ENCODE measurements around the gene ELP1.

ELP1 gene

DNA sequence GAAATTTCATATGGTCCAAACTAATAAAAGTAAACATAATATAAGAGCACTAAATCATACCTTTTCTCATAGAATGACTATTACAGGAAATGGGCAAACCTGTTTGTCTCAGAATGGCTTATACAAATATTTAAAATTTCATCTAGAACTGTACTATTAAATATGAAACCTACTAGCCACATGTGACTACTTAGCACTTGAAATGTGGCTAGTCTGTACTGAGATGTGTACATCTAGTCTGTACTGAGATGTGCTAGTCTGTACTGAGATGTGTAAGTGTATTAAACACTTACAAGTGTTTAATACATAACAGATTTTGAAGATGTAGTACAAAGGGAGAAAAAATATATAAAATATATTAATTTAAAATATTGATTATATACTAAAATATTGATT lies 22.7 kb upstream of the ELP1 start:
- no peaks in the 10 kb centered on the region for H3K36me3 ChIP-seq (ENCODE audit: insufficient read depth, low read length)
- H3K9ac ChIP-seq (ENCODE audit: low read depth, low read length, poor library complexity, severe bottlenecking): no peak overlapping the region
- no peak overlapping the region for H3K4me3 ChIP-seq (ENCODE audit: low read length, poor library complexity, severe bottlenecking)
- no peaks in the 10 kb centered on the region for H3K4me1 ChIP-seq (ENCODE audit: insufficient read depth, low read length, poor library complexity, severe bottlenecking)
- no peak overlapping the region for H3K4me2 ChIP-seq (ENCODE audit: low read depth, low read length, poor library complexity, severe bottlenecking)
- no peaks in the 10 kb centered on the region for H3F3A ChIP-seq (ENCODE audit: low read depth)
- no peaks in the 10 kb centered on the region for H3K9me2 ChIP-seq (replicated peaks; ENCODE audit: low read depth, low read length)
- no peaks in the 10 kb centered on the region for H3K79me2 ChIP-seq (ENCODE audit: insufficient read depth, low read length)
- H2AFZ ChIP-seq (ENCODE audit: low read length): no peak overlapping the region
- no peaks in the 10 kb centered on the region for H3K9me3 ChIP-seq (ENCODE audit: insufficient read depth, low read depth, low read length)
- TF ChIP-seq, protein P1, sequence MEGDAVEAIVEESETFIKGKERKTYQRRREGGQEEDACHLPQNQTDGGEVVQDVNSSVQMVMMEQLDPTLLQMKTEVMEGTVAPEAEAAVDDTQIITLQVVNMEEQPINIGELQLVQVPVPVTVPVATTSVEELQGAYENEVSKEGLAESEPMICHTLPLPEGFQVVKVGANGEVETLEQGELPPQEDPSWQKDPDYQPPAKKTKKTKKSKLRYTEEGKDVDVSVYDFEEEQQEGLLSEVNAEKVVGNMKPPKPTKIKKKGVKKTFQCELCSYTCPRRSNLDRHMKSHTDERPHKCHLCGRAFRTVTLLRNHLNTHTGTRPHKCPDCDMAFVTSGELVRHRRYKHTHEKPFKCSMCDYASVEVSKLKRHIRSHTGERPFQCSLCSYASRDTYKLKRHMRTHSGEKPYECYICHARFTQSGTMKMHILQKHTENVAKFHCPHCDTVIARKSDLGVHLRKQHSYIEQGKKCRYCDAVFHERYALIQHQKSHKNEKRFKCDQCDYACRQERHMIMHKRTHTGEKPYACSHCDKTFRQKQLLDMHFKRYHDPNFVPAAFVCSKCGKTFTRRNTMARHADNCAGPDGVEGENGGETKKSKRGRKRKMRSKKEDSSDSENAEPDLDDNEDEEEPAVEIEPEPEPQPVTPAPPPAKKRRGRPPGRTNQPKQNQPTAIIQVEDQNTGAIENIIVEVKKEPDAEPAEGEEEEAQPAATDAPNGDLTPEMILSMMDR (conservative IDR thresholded peaks at IDR 0.05; ENCODE audit: low read length): no peak
- TF ChIP-seq EZH2phosphoT487 (IDR thresholded peaks at IDR 0.05; ENCODE audit: borderline replicate concordance): no peak
- no peaks in the 10 kb centered on the region for H4K20me1 ChIP-seq (ENCODE audit: insufficient read depth, low read length, poor library complexity, severe bottlenecking)
- no peaks in the 10 kb centered on the region for H3K27me3 ChIP-seq (ENCODE audit: insufficient read depth, low read length, poor library complexity, severe bottlenecking)

DNA sequence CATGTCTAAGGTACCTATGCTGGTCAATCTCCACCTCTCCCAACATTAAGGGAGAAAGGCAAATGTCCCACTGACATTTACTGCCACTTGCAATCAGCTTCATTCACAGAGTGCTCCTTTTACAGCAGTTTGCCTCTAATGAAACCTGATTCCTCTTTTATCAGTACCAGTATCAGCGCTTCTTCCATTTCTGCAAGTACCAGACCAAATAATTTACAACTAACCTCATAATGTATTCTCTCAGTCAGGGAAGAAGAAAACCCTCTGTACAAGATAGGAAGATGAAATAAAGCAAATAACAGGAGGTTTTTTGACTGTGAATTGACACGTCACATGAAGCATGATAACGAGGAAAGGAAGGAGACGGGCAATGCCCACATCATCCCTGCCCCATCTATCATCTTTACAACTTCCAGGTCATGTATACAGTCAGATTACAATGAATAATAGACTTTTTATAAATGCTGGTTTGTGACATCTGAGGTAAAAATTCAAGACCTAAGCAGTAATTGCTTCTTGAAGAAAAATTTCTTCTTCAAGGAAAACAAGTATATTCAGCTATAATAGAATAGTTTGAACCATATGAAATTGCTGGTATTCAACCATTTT lies 22.2 kb upstream of the ELP1 start:
- H3K9me2 ChIP-seq (replicated peaks; ENCODE audit: low read depth, low read length): no peaks in the 10 kb centered on the region
- no peak overlapping the region for H2AFZ ChIP-seq (ENCODE audit: low read length)
- no peaks in the 10 kb centered on the region for H3K9me3 ChIP-seq (ENCODE audit: insufficient read depth, low read depth, low read length)
- H3K9ac ChIP-seq (ENCODE audit: low read depth, low read length, poor library complexity, severe bottlenecking): no peak overlapping the region
- no peak overlapping the region for H3K4me2 ChIP-seq (ENCODE audit: low read depth, low read length, poor library complexity, severe bottlenecking)
- no peaks in the 10 kb centered on the region for H3K79me2 ChIP-seq (ENCODE audit: insufficient read depth, low read length)
- H3K36me3 ChIP-seq (ENCODE audit: insufficient read depth, low read length): no peaks in the 10 kb centered on the region
- TF ChIP-seq EZH2phosphoT487 (IDR thresholded peaks at IDR 0.05; ENCODE audit: borderline replicate concordance): no peak
- TF ChIP-seq, protein P1 (conservative IDR thresholded peaks at IDR 0.05; ENCODE audit: low read length): no peak
- H4K20me1 ChIP-seq (ENCODE audit: insufficient read depth, low read length, poor library complexity, severe bottlenecking): no peaks in the 10 kb centered on the region
- no peaks in the 10 kb centered on the region for H3F3A ChIP-seq (ENCODE audit: low read depth)
- H3K4me3 ChIP-seq (ENCODE audit: low read length, poor library complexity, severe bottlenecking): no peak overlapping the region
- H3K27me3 ChIP-seq (ENCODE audit: insufficient read depth, low read length, poor library complexity, severe bottlenecking): no peaks in the 10 kb centered on the region
- no peaks in the 10 kb centered on the region for H3K4me1 ChIP-seq (ENCODE audit: insufficient read depth, low read length, poor library complexity, severe bottlenecking)

DNA sequence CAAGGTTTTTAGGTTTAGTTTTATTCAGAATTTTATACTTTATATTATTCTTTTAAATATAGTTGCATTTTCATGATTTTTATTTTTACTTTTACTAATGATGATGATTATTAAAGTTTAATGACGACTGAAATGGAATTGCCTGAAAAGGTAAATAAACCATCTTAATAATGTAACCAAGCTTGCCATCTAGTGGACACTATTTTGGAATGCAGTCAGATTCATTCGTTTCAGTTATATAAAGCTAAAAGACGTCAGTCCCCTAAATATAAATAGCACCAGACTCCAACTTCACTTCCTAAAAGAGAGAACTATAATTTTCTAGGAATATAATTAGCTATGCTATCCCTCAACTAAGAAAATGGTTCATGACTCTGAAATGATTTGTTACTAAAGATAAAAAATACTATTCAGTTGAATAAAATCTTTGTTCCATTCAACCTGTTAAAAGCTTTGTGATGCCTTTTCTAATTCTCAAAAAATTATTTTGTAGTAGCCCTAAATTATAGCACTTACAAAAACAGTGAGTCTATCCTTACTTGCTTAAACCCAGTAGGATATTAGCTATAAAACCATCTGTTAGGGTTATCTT lies 20.2 kb upstream of the ELP1 start:
- H3K36me3 ChIP-seq (ENCODE audit: insufficient read depth, low read length): no peaks in the 10 kb centered on the region
- no peak overlapping the region for H3K4me2 ChIP-seq (ENCODE audit: low read depth, low read length, poor library complexity, severe bottlenecking)
- H3K9ac ChIP-seq (ENCODE audit: low read depth, low read length, poor library complexity, severe bottlenecking): no peak overlapping the region
- TF ChIP-seq EZH2phosphoT487 (IDR thresholded peaks at IDR 0.05; ENCODE audit: borderline replicate concordance): no peak
- TF ChIP-seq, protein P1 (conservative IDR thresholded peaks at IDR 0.05; ENCODE audit: low read length): peak; percentile 63
- H3K9me3 ChIP-seq (ENCODE audit: insufficient read depth, low read depth, low read length): no peaks in the 10 kb centered on the region
- no peaks in the 10 kb centered on the region for H3K4me1 ChIP-seq (ENCODE audit: insufficient read depth, low read length, poor library complexity, severe bottlenecking)
- no peaks in the 10 kb centered on the region for H4K20me1 ChIP-seq (ENCODE audit: insufficient read depth, low read length, poor library complexity, severe bottlenecking)
- no peaks in the 10 kb centered on the region for H3F3A ChIP-seq (ENCODE audit: low read depth)
- no peak overlapping the region for H3K4me3 ChIP-seq (ENCODE audit: low read length, poor library complexity, severe bottlenecking)
- no peaks in the 10 kb centered on the region for H3K9me2 ChIP-seq (replicated peaks; ENCODE audit: low read depth, low read length)
- H3K79me2 ChIP-seq (ENCODE audit: insufficient read depth, low read length): no peaks in the 10 kb centered on the region
- H2AFZ ChIP-seq (ENCODE audit: low read length): no peak overlapping the region
- H3K27me3 ChIP-seq (ENCODE audit: insufficient read depth, low read length, poor library complexity, severe bottlenecking): no peaks in the 10 kb centered on the region

Measured in Loucy (cell line).